HepG2 (cell line): ENCODE results near the gene GYS1. TPM values are rescaled to one million over a fixed set of nuclear protein-coding genes. Genes with fewer than 3 reads are reported as not detected.

Source experiments
- AHR ChIP-seq: IDR thresholded peaks from 2 replicates; pipeline ENCODE4 v1.6.1; 2018; ENCODE audit warnings: missing genetic modification reagents, missing compliant biosample characterization
- CC2D1A ChIP-seq: sonication (generic); formaldehyde crosslinking; IDR thresholded peaks from 2 replicates; pipeline ENCODE4 v1.8.1; 2023; ENCODE audit warnings: mild to moderate bottlenecking, missing genetic modification reagents
- CHD4 ChIP-seq: fragments of 200-600 bp; sonication (generic); IDR thresholded peaks from 2 replicates; pipeline ENCODE4 v1.7.0; 2017; ENCODE audit warnings: mild to moderate bottlenecking, low read length, borderline replicate concordance
- KLF6 ChIP-seq: IDR thresholded peaks from 2 replicates; pipeline ENCODE4 v1.8.0; 2016; ENCODE audit warnings: missing biosample characterization, missing genetic modification reagents
- RFX3 ChIP-seq: IDR thresholded peaks from 2 replicates; pipeline ENCODE4 v1.6.1; 2016; ENCODE audit warnings: missing biosample characterization, missing genetic modification reagents
- STAT5B ChIP-seq: sonication (generic); formaldehyde crosslinking; IDR thresholded peaks from 2 replicates; pipeline ENCODE4 v1.4.0; 2020; ENCODE audit warnings: missing genetic modification reagents
- YEATS2 ChIP-seq: sonication (generic); formaldehyde crosslinking; IDR thresholded peaks from 2 replicates; pipeline ENCODE4 v1.4.0; 2020; ENCODE audit warnings: missing genetic modification reagents, borderline replicate concordance
- ZBTB42 ChIP-seq: sonication (generic); formaldehyde crosslinking; IDR thresholded peaks from 2 replicates; pipeline ENCODE4 v1.5.0; 2020; ENCODE audit warnings: mild to moderate bottlenecking, missing genetic modification reagents
- ZNF24 ChIP-seq: fragments of 450-650 bp; IDR thresholded peaks from 2 replicates; pipeline ENCODE4 v1.6.1; 2017; ENCODE audit warnings: antibody characterized with exemption, mild to moderate bottlenecking
- ZNF468 ChIP-seq: sonication (generic); formaldehyde crosslinking; IDR thresholded peaks from 2 replicates; pipeline ENCODE4 v1.8.0; 2022; ENCODE audit warnings: mild to moderate bottlenecking, moderate library complexity, missing genetic modification reagents
- ZNF816 ChIP-seq: sonication (generic); formaldehyde crosslinking; IDR thresholded peaks from 2 replicates; pipeline ENCODE4 v1.8.0; 2022; ENCODE audit warnings: missing genetic modification reagents, mild to moderate bottlenecking, borderline replicate concordance
- polyA plus RNA-seq, 8 experiments: library from polyadenylated mRNA; depleted of rRNA in 3 of 8; stranded (reverse) in 7 of 8; unstranded in 1 of 8; fragments of >200 nt; fragmentation: Illumina TruSeq in 4 of 8; extraction: Trizol in 4 of 8; gene quantifications; 2 replicates each; pipeline versions ENCODE4 v1.2.1 to v1.2.3, GENCODE V29; 2011 to 2016; ENCODE audit warnings: low read depth in 4 of 8, missing spikeins in 1 of 8, mixed read lengths in 1 of 8; ENCODE audit not compliant: insufficient read depth in 1 of 8
- total RNA-seq, 5 experiments: library from RNA; depleted of rRNA; stranded (reverse); fragments of >200 nt; fragmentation: Illumina TruSeq; extraction: Trizol; gene quantifications; 2 replicates each; pipeline ENCODE4 v1.2.3, GENCODE V29; 2016; ENCODE audit warnings: low read depth in 1 of 5
- TF ChIP-seq, protein P1 (sequence below): sonication (generic); formaldehyde crosslinking; IDR thresholded peaks from 2 replicates; pipeline ENCODE4 v1.5.1; 2020; ENCODE audit warnings: mild to moderate bottlenecking, moderate library complexity, missing genetic modification reagents
- TF ChIP-seq, protein P2 (sequence below): sonication (generic); formaldehyde crosslinking; IDR thresholded peaks from 2 replicates; pipeline ENCODE4 v1.5.0; 2020; ENCODE audit warnings: mild to moderate bottlenecking, low read depth, missing genetic modification reagents, borderline replicate concordance
- TF ChIP-seq, protein P3 (sequence below): sonication (generic); formaldehyde crosslinking; conservative IDR thresholded peaks from 2 replicates; pipeline ENCODE4 v1.8.0; 2022; ENCODE audit warnings: mild to moderate bottlenecking, moderate library complexity, missing genetic modification reagents
- TF ChIP-seq, protein P4 (sequence below): sonication (generic); formaldehyde crosslinking; conservative IDR thresholded peaks from 2 replicates; pipeline ENCODE4 v1.8.0; 2022; ENCODE audit warnings: low read depth, missing genetic modification reagents
- TF ChIP-seq, protein P5 (sequence below): sonication (generic); formaldehyde crosslinking; IDR thresholded peaks from 2 replicates; pipeline ENCODE4 v1.4.0; 2020; ENCODE audit warnings: mild to moderate bottlenecking, missing genetic modification reagents
- TF ChIP-seq, protein P6 (sequence below): sonication (generic); formaldehyde crosslinking; IDR thresholded peaks from 2 replicates; pipeline ENCODE4 v1.4.0; 2020; ENCODE audit warnings: missing genetic modification reagents
- TF ChIP-seq, protein P7 (sequence below): sonication (generic); formaldehyde crosslinking; IDR thresholded peaks from 2 replicates; pipeline ENCODE4 v1.4.0; 2020; ENCODE audit warnings: missing genetic modification reagents
- TF ChIP-seq, protein P8 (sequence below): sonication (generic); formaldehyde crosslinking; IDR thresholded peaks from 2 replicates; pipeline ENCODE4 v1.4.0; 2020; ENCODE audit warnings: missing genetic modification reagents

GYS1 gene
- total and polyA plus RNA-seq, 2 of the 13 experiments (the other 11 are each of a cell fraction or from before 2014, with no cell fraction given), result 18.4 to 42.1 TPM

DNA sequence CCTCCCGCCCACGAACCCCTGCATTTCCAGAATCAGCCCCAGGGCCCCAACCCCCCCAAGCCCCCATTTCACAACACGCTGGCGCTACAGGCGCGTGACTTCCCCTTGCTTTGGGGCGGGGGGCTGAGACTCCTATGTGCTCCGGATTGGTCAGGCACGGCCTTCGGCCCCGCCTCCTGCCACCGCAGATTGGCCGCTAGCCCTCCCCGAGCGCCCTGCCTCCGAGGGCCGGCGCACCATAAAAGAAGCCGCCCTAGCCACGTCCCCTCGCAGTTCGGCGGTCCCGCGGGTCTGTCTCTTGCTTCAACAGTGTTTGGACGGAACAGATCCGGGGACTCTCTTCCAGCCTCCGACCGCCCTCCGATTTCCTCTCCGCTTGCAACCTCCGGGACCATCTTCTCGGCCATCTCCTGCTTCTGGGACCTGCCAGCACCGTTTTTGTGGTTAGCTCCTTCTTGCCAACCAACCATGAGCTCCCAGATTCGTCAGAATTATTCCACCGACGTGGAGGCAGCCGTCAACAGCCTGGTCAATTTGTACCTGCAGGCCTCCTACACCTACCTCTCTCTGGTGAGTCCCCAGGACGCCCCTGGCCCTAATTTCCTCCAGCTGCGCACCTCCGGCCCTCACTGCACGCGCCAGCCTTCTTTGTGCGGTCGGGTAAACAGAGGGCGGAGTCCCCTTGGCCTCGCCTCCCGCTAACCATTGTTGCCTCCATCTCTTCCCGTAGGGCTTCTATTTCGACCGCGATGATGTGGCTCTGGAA lies 27.9 kb downstream of the GYS1 start, which contains the start of gene FTL (continued):
- TF ChIP-seq, protein P1, sequence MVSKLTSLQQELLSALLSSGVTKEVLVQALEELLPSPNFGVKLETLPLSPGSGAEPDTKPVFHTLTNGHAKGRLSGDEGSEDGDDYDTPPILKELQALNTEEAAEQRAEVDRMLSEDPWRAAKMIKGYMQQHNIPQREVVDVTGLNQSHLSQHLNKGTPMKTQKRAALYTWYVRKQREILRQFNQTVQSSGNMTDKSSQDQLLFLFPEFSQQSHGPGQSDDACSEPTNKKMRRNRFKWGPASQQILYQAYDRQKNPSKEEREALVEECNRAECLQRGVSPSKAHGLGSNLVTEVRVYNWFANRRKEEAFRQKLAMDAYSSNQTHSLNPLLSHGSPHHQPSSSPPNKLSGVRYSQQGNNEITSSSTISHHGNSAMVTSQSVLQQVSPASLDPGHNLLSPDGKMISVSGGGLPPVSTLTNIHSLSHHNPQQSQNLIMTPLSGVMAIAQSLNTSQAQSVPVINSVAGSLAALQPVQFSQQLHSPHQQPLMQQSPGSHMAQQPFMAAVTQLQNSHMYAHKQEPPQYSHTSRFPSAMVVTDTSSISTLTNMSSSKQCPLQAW (CRISPR knock-in tag), result peak; percentile 85
- TF ChIP-seq ZNF468 (CRISPR knock-in tag) (0 out of 2 replicates have a peak, but pooled peaks have one; percentile 76), YEATS2 (CRISPR knock-in tag) (peak; percentile 81), RFX3 (CRISPR knock-in tag) (no peak), CHD4 (no peak), KLF6 (CRISPR knock-in tag) (peak; percentile 99), CC2D1A (CRISPR knock-in tag) (no peak), STAT5B (CRISPR knock-in tag) (peak; percentile 85; the same call in 1 of the 2 replicates), ZBTB42 (CRISPR knock-in tag) (0 out of 2 replicates have a peak, but pooled peaks have one; percentile 55), AHR (CRISPR knock-in tag) (peak; percentile 76; the same call in 1 of the 2 replicates), ZNF816 (CRISPR knock-in tag) (no peak; the same call in 1 of the 2 replicates), ZNF24 (no peak)
- TF ChIP-seq, protein P2, sequence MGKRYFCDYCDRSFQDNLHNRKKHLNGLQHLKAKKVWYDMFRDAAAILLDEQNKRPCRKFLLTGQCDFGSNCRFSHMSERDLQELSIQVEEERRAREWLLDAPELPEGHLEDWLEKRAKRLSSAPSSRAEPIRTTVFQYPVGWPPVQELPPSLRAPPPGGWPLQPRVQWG (CRISPR knock-in tag), result no peak
- TF ChIP-seq, protein P3, sequence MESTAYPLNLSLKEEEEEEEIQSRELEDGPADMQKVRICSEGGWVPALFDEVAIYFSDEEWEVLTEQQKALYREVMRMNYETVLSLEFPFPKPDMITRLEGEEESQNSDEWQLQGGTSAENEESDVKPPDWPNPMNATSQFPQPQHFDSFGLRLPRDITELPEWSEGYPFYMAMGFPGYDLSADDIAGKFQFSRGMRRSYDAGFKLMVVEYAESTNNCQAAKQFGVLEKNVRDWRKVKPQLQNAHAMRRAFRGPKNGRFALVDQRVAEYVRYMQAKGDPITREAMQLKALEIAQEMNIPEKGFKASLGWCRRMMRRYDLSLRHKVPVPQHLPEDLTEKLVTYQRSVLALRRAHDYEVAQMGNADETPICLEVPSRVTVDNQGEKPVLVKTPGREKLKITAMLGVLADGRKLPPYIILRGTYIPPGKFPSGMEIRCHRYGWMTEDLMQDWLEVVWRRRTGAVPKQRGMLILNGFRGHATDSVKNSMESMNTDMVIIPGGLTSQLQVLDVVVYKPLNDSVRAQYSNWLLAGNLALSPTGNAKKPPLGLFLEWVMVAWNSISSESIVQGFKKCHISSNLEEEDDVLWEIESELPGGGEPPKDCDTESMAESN, result peak; percentile 52
- TF ChIP-seq, protein P4, sequence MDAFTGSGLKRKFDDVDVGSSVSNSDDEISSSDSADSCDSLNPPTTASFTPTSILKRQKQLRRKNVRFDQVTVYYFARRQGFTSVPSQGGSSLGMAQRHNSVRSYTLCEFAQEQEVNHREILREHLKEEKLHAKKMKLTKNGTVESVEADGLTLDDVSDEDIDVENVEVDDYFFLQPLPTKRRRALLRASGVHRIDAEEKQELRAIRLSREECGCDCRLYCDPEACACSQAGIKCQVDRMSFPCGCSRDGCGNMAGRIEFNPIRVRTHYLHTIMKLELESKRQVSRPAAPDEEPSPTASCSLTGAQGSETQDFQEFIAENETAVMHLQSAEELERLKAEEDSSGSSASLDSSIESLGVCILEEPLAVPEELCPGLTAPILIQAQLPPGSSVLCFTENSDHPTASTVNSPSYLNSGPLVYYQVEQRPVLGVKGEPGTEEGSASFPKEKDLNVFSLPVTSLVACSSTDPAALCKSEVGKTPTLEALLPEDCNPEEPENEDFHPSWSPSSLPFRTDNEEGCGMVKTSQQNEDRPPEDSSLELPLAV, result no peak
- TF ChIP-seq, protein P5, sequence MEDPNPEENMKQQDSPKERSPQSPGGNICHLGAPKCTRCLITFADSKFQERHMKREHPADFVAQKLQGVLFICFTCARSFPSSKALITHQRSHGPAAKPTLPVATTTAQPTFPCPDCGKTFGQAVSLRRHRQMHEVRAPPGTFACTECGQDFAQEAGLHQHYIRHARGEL (CRISPR knock-in tag), result no peak
- TF ChIP-seq, protein P6, sequence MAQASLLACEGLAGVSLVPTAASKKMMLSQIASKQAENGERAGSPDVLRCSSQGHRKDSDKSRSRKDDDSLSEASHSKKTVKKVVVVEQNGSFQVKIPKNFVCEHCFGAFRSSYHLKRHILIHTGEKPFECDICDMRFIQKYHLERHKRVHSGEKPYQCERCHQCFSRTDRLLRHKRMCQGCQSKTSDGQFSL (CRISPR knock-in tag), result 0 out of 2 replicates have a peak, but pooled peaks have one; percentile 22
- TF ChIP-seq, protein P7, sequence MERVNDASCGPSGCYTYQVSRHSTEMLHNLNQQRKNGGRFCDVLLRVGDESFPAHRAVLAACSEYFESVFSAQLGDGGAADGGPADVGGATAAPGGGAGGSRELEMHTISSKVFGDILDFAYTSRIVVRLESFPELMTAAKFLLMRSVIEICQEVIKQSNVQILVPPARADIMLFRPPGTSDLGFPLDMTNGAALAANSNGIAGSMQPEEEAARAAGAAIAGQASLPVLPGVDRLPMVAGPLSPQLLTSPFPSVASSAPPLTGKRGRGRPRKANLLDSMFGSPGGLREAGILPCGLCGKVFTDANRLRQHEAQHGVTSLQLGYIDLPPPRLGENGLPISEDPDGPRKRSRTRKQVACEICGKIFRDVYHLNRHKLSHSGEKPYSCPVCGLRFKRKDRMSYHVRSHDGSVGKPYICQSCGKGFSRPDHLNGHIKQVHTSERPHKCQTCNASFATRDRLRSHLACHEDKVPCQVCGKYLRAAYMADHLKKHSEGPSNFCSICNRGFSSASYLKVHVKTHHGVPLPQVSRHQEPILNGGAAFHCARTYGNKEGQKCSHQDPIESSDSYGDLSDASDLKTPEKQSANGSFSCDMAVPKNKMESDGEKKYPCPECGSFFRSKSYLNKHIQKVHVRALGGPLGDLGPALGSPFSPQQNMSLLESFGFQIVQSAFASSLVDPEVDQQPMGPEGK, result peak; percentile 92
- TF ChIP-seq, protein P8, sequence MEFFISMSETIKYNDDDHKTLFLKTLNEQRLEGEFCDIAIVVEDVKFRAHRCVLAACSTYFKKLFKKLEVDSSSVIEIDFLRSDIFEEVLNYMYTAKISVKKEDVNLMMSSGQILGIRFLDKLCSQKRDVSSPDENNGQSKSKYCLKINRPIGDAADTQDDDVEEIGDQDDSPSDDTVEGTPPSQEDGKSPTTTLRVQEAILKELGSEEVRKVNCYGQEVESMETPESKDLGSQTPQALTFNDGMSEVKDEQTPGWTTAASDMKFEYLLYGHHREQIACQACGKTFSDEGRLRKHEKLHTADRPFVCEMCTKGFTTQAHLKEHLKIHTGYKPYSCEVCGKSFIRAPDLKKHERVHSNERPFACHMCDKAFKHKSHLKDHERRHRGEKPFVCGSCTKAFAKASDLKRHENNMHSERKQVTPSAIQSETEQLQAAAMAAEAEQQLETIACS (CRISPR knock-in tag), result peak; percentile 55; the same call in 1 of the 2 replicates
